ENCODE data around the gene CD82.
A peak's percentile ranks its signal among the peaks of the same experiment; 100 is the strongest.

Gene CD82

DNA sequence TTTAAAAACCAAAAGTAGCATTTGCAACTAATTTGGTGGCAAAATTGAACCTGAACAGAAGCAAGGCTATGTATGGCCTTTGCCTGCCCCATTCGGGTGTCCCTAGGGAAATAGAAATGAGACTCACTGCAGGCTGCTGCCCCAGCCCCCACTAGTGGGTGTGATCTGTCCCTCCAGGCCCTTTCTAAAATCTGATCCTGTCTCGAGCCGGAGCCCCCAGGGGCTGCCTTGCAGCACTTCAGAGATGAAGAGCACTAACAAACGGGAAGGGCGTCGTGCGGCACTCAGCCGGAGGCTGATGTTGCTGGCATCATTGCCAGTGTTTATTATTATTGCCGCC lies 43.2 kb downstream of the CD82 start:
- Histone ChIP-seq H3K36me3 (replicated peaks in 1 of 2; ENCODE audit: control insufficient read depth in 2 of 2, insufficient read depth in 2 of 2, low read length in 2 of 2) (peaks cover 0 to 14% of the 10 kb centered on the region in 2 donors), H2AK5ac (ENCODE audit: low read depth, low read length) (no peak overlapping the region), H2BK12ac (ENCODE audit: low read length) (no peak overlapping the region), H2BK5ac (ENCODE audit: low read length) (no peak overlapping the region), H4K91ac (ENCODE audit: low read depth, low read length, poor library complexity) (no peak overlapping the region), H3K9me3 (replicated peaks in 1 of 2; ENCODE audit: control insufficient read depth in 2 of 2, insufficient read depth in 1 of 2, low read depth in 1 of 2, low read length in 2 of 2) (no peaks in the 10 kb centered on the region), H3K9ac (ENCODE audit: low read depth, low read length, poor library complexity) (no peak overlapping the region), H3K4me2 (ENCODE audit: insufficient read depth, low read length, poor library complexity, severe bottlenecking) (no peak overlapping the region), H3K27me3 (ENCODE audit: control insufficient read depth in 3 of 3, insufficient read depth in 3 of 3, low read depth in 1 of 3, low read length in 3 of 3) (peaks cover 0 to 2% (median 0%) of the 10 kb centered on the region in 3 experiments), H3K23ac (ENCODE audit: low read depth, low read length, poor library complexity) (no peak overlapping the region), H2BK120ac (ENCODE audit: low read depth, low read length) (no peak overlapping the region), H3K14ac (ENCODE audit: low read length) (no peak overlapping the region), H2AFZ (ENCODE audit: low read length) (no peak overlapping the region), H3K79me1 (ENCODE audit: low read depth, low read length) (peaks cover 3% of the 10 kb centered on the region), H3K4ac (ENCODE audit: low read length) (no peak overlapping the region), H3K18ac (ENCODE audit: low read length) (peak overlapping the region; percentile 35), H4K8ac (ENCODE audit: low read depth, low read length) (no peak overlapping the region), H3K4me1 (ENCODE audit: control insufficient read depth in 2 of 2, insufficient read depth in 1 of 2, low read depth in 1 of 2, low read length in 2 of 2) (peaks cover 2 to 11% of the 10 kb centered on the region in 2 donors), H3K4me3 (ENCODE audit: low read length in 2 of 2) (no peak overlapping the region), H3K27ac (replicated peaks; ENCODE audit: low read length) (no peak overlapping the region), H2BK15ac (ENCODE audit: low read length) (no peak overlapping the region)
- no CpG with 5 or more reads among the region's 9 CpGs for WGBS, 2 donors (ENCODE audit: extremely low coverage in 2 of 2, insufficient read length in 2 of 2, insufficient replicate concordance in 1 of 2)
- no peak for DNase-seq (ENCODE audit: low spot score)

DNA sequence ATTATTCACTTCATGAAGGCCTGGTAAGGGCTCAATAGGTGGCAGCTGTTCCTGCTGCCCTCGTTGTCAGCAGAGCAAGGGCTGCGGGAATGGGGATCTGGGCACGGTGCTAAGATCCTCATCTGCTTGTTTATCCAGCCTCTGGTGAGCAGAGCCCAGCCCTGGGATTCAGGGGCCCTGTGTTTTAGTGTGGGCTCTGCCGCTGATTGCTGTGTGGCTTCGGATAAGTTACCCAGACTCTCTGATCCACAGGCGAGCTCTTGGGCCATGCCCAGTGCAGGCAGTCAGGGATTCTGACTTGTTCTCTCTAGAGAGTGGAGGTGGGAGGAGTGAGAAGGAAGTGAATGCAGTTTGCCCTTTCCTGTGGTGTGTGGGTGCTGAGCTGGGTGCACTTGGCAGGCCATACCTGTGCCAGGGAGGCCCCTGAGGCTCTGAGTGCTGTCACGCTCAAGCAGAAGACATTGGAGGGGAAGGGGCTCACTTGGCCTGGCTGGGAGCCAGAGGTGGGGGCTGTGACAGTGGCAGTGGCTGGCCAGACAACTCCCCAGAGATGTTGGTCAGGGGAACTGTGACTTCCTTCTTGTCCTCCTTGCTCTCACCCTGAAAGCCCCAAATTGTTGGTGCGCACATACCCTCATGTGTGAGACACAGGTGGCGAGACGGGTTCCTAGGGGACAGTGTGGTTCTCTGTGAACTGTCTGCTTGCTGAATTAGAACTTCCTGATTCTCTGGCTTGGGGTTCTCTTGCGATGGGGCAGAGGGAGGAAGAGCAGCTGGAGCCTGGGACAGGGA lies 43.7 kb downstream of the CD82 start:
- no peak overlapping the region for H2AK5ac ChIP-seq (ENCODE audit: low read depth, low read length)
- peaks cover 0 to 13% of the 10 kb centered on the region in 2 donors for H3K36me3 ChIP-seq (replicated peaks in 1 of 2; ENCODE audit: control insufficient read depth in 2 of 2, insufficient read depth in 2 of 2, low read length in 2 of 2)
- H3K9ac ChIP-seq (ENCODE audit: low read depth, low read length, poor library complexity): no peak overlapping the region
- WGBS, 2 donors (ENCODE audit: extremely low coverage in 2 of 2, insufficient read length in 2 of 2, insufficient replicate concordance in 1 of 2): no CpG with 5 or more reads among the region's 11 CpGs
- no peak overlapping the region for H3K4ac ChIP-seq (ENCODE audit: low read length)
- H3K4me3 ChIP-seq (ENCODE audit: low read length in 2 of 2): no peak overlapping the region
- H2AFZ ChIP-seq (ENCODE audit: low read length): no peak overlapping the region
- H3K4me1 ChIP-seq (ENCODE audit: control insufficient read depth in 2 of 2, insufficient read depth in 1 of 2, low read depth in 1 of 2, low read length in 2 of 2): peaks cover 0 to 6% of the 10 kb centered on the region in 2 donors
- no peak overlapping the region for H2BK12ac ChIP-seq (ENCODE audit: low read length)
- H4K91ac ChIP-seq (ENCODE audit: low read depth, low read length, poor library complexity): no peak overlapping the region
- H3K23ac ChIP-seq (ENCODE audit: low read depth, low read length, poor library complexity): no peak overlapping the region
- H2BK15ac ChIP-seq (ENCODE audit: low read length): no peak overlapping the region
- H3K79me1 ChIP-seq (ENCODE audit: low read depth, low read length): peaks cover 3% of the 10 kb centered on the region
- H2BK5ac ChIP-seq (ENCODE audit: low read length): no peak overlapping the region
- peak overlapping the region; percentile 83 for H4K8ac ChIP-seq (ENCODE audit: low read depth, low read length)
- H3K9me3 ChIP-seq (replicated peaks in 1 of 2; ENCODE audit: control insufficient read depth in 2 of 2, insufficient read depth in 1 of 2, low read depth in 1 of 2, low read length in 2 of 2): no peaks in the 10 kb centered on the region
- no peak for DNase-seq (ENCODE audit: low spot score)
- no peak overlapping the region for H2BK120ac ChIP-seq (ENCODE audit: low read depth, low read length)
- H3K18ac ChIP-seq (ENCODE audit: low read length): peak overlapping the region; percentile 35
- H3K4me2 ChIP-seq (ENCODE audit: insufficient read depth, low read length, poor library complexity, severe bottlenecking): no peak overlapping the region
- no peak overlapping the region for H3K27ac ChIP-seq (replicated peaks; ENCODE audit: low read length)
- peaks cover 0 to 4% (median 0%) of the 10 kb centered on the region in 3 experiments for H3K27me3 ChIP-seq (ENCODE audit: control insufficient read depth in 3 of 3, insufficient read depth in 3 of 3, low read depth in 1 of 3, low read length in 3 of 3)
- H3K14ac ChIP-seq (ENCODE audit: low read length): no peak overlapping the region

DNA sequence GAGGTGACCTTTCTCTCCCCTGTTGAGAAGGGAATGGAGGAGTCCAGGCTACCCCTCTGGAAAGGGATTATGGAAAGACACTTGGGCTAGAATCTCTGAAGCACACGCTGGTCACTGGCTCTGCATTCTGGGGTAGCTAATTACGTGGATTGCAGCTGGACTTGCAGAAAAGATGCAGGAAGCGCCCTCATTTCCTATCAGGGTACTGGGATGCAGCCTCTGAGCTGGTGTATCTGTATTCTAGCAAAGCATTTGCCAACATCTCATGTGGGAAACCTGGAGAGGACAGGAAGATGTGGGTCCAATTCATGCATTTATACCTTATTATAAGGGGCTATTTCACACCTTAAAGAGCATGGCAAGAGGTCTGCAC lies 44.3 kb downstream of the CD82 start:
- Histone ChIP-seq H2BK120ac (ENCODE audit: low read depth, low read length) (no peak overlapping the region), H3K27me3 (ENCODE audit: control insufficient read depth in 3 of 3, insufficient read depth in 3 of 3, low read depth in 1 of 3, low read length in 3 of 3) (peaks cover 0 to 6% (median 0%) of the 10 kb centered on the region in 3 experiments), H2BK15ac (ENCODE audit: low read length) (no peak overlapping the region), H2BK12ac (ENCODE audit: low read length) (no peak overlapping the region), H3K79me1 (ENCODE audit: low read depth, low read length) (peaks cover 3% of the 10 kb centered on the region), H3K4ac (ENCODE audit: low read length) (no peak overlapping the region), H4K91ac (ENCODE audit: low read depth, low read length, poor library complexity) (no peak overlapping the region), H3K4me1 (ENCODE audit: control insufficient read depth in 2 of 2, insufficient read depth in 1 of 2, low read depth in 1 of 2, low read length in 2 of 2) (peaks cover 0 to under 1% of the 10 kb centered on the region in 2 donors), H3K9ac (ENCODE audit: low read depth, low read length, poor library complexity) (no peak overlapping the region), H2AK5ac (ENCODE audit: low read depth, low read length) (no peak overlapping the region), H3K4me3 (ENCODE audit: low read length in 2 of 2) (no peak overlapping the region), H3K9me3 (replicated peaks in 1 of 2; ENCODE audit: control insufficient read depth in 2 of 2, insufficient read depth in 1 of 2, low read depth in 1 of 2, low read length in 2 of 2) (no peaks in the 10 kb centered on the region), H3K36me3 (replicated peaks in 1 of 2; ENCODE audit: control insufficient read depth in 2 of 2, insufficient read depth in 2 of 2, low read length in 2 of 2) (peaks cover 0 to 14% of the 10 kb centered on the region in 2 donors), H3K18ac (ENCODE audit: low read length) (no peak overlapping the region), H3K23ac (ENCODE audit: low read depth, low read length, poor library complexity) (no peak overlapping the region), H3K14ac (ENCODE audit: low read length) (no peak overlapping the region), H3K27ac (replicated peaks; ENCODE audit: low read length) (no peak overlapping the region), H2AFZ (ENCODE audit: low read length) (no peak overlapping the region), H3K4me2 (ENCODE audit: insufficient read depth, low read length, poor library complexity, severe bottlenecking) (no peak overlapping the region), H2BK5ac (ENCODE audit: low read length) (no peak overlapping the region), H4K8ac (ENCODE audit: low read depth, low read length) (no peak overlapping the region)
- whole genome bisulfite sequencing, 2 donors (ENCODE audit: extremely low coverage in 2 of 2, insufficient read length in 2 of 2, insufficient replicate concordance in 1 of 2): no CpG with 5 or more reads among the region's 3 CpGs
- no peak for DNase-seq (ENCODE audit: low spot score)

DNA sequence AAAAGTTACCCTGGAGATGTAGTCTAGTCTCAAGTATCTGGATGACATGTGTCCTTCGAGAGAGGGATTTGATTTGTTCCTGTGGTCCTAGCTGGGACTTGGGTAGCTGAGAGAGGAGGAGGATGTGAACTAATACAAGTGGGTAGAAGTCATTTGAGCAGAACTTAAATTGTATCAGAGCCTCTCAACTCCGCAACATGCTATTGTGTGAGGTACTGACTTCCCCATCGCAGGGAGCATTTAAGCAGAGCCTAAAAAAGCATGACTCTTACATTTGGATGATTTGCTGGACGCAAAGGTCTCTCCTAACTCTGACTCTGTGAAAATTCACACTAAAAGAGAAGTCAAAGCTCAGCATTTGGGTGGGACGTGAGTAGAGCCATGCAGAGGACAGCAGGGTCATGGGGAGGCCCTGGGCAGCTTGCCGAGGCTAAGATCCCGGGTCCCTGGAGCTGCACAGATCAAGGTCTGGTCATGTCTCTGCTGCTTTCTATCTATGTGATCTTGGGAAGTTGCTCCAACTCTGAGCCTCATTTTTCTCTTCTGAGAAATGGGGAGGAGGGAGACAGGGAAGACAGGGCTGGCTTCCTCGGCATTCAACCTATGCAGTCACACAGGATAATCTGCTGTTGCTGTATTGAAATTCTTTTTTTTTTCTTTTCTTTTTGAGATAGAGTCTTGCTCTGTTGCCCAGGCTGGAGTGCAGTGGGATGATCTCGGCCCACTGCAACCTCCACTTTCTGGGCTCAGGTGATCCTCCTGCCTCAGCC lies 44.9 kb downstream of the CD82 start:
- DNase-seq (ENCODE audit: low spot score): no peak
- Histone ChIP-seq H3K36me3 (replicated peaks in 1 of 2; ENCODE audit: control insufficient read depth in 2 of 2, insufficient read depth in 2 of 2, low read length in 2 of 2) (peaks cover 0 to 8% of the 10 kb centered on the region in 2 donors), H2AK5ac (ENCODE audit: low read depth, low read length) (no peak overlapping the region), H3K4me3 (ENCODE audit: low read length in 2 of 2) (no peak overlapping the region), H2BK5ac (ENCODE audit: low read length) (no peak overlapping the region), H3K27me3 (ENCODE audit: control insufficient read depth in 3 of 3, insufficient read depth in 3 of 3, low read depth in 1 of 3, low read length in 3 of 3) (peaks cover 0 to 4% (median 0%) of the 10 kb centered on the region in 3 experiments), H3K4ac (ENCODE audit: low read length) (no peak overlapping the region), H3K23ac (ENCODE audit: low read depth, low read length, poor library complexity) (no peak overlapping the region), H2BK15ac (ENCODE audit: low read length) (no peak overlapping the region), H3K27ac (replicated peaks; ENCODE audit: low read length) (no peak overlapping the region), H2BK120ac (ENCODE audit: low read depth, low read length) (no peak overlapping the region), H3K18ac (ENCODE audit: low read length) (no peak overlapping the region), H3K14ac (ENCODE audit: low read length) (no peak overlapping the region), H3K79me1 (ENCODE audit: low read depth, low read length) (peaks cover 3% of the 10 kb centered on the region), H3K9me3 (replicated peaks in 1 of 2; ENCODE audit: control insufficient read depth in 2 of 2, insufficient read depth in 1 of 2, low read depth in 1 of 2, low read length in 2 of 2) (no peaks in the 10 kb centered on the region), H3K9ac (ENCODE audit: low read depth, low read length, poor library complexity) (no peak overlapping the region), H3K4me1 (ENCODE audit: control insufficient read depth in 2 of 2, insufficient read depth in 1 of 2, low read depth in 1 of 2, low read length in 2 of 2) (no peaks in the 10 kb centered on the region), H3K4me2 (ENCODE audit: insufficient read depth, low read length, poor library complexity, severe bottlenecking) (no peak overlapping the region), H4K91ac (ENCODE audit: low read depth, low read length, poor library complexity) (no peak overlapping the region), H4K8ac (ENCODE audit: low read depth, low read length) (no peak overlapping the region), H2BK12ac (ENCODE audit: low read length) (no peak overlapping the region), H2AFZ (ENCODE audit: low read length) (no peak overlapping the region)
- WGBS, 2 donors (ENCODE audit: extremely low coverage in 2 of 2, insufficient read length in 2 of 2, insufficient replicate concordance in 1 of 2): no CpG with 5 or more reads among the region's 9 CpGs
